ENCODE measurements around the gene KCNH6.

DNA sequence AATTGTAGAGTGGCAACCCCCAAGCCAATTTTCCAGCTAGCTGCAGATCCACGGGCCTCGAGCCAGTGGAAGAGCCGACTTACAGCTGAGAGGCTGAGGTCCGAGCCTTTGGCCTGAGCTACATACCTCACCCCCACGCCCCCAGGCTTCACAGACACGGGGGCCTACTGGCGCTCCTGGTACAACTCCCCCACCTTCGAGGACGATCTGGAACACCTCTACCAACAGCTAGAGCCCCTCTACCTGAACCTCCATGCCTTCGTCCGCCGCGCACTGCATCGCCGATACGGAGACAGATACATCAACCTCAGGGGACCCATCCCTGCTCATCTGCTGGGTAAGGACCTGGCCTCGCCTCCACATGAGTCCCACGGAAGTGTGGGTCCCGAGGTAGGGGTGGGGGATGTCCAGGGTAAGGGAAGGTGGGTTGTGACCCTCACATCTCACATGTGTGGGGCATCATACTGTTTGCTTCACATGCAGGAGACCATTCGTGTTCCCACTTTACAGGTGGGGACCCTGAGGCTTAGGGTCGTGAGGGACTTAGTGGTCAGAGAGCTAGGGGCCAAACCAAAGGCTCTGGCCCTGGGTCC, 42.9 kb upstream of the KCNH6 start:
- TF ChIP-seq TAF1 (IDR thresholded peaks at IDR 0.05; ENCODE audit: borderline replicate concordance, low read depth, low read length) (no peak), GATA2 (CRISPR knock-in tag; IDR thresholded peaks at IDR 0.05) (0 out of 2 replicates have a peak, but pooled peaks have one; percentile 5)
- TF ChIP-seq, protein P1, sequence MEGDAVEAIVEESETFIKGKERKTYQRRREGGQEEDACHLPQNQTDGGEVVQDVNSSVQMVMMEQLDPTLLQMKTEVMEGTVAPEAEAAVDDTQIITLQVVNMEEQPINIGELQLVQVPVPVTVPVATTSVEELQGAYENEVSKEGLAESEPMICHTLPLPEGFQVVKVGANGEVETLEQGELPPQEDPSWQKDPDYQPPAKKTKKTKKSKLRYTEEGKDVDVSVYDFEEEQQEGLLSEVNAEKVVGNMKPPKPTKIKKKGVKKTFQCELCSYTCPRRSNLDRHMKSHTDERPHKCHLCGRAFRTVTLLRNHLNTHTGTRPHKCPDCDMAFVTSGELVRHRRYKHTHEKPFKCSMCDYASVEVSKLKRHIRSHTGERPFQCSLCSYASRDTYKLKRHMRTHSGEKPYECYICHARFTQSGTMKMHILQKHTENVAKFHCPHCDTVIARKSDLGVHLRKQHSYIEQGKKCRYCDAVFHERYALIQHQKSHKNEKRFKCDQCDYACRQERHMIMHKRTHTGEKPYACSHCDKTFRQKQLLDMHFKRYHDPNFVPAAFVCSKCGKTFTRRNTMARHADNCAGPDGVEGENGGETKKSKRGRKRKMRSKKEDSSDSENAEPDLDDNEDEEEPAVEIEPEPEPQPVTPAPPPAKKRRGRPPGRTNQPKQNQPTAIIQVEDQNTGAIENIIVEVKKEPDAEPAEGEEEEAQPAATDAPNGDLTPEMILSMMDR (IDR thresholded peaks at IDR 0.05): no peak

Measured in SK-N-SH (cell line).